Osteocyte (in vitro differentiated cells): Measurements from ENCODE around the gene DNAJC3. TPM values are rescaled to one million over a fixed set of nuclear protein-coding genes. Genes with fewer than 3 reads are reported as not detected.
"Not testable (repeated sequence)": the region's sequence is repeated elsewhere in the genome, so short reads cannot be mapped to it uniquely, and the experiment has no call there.

Experiments used
- DNase-seq: peaks from one replicate; pipeline ENCODE4 v3.0.0; 2021; ENCODE audit warnings: mixed read lengths; ENCODE audit not compliant: unreplicated experiment; ENCODE audit errors: extremely low spot score
- H3K27ac Mint-ChIP-seq: one replicate; pipeline ENCODE4 v1.8.0; 2021; ENCODE audit warnings: mild to moderate bottlenecking, mixed read lengths; ENCODE audit not compliant: unreplicated experiment
- H3K27me3 Mint-ChIP-seq: one replicate; pipeline ENCODE4 v1.8.0; 2021; ENCODE audit warnings: mixed read lengths; ENCODE audit not compliant: unreplicated experiment
- H3K36me3 Mint-ChIP-seq: one replicate; pipeline ENCODE4 v1.8.0; 2021; ENCODE audit warnings: mixed read lengths; ENCODE audit not compliant: unreplicated experiment
- H3K4me1 Mint-ChIP-seq: one replicate; pipeline ENCODE4 v1.8.0; 2021; ENCODE audit warnings: mixed read lengths; ENCODE audit not compliant: unreplicated experiment
- H3K4me3 Mint-ChIP-seq: one replicate; pipeline ENCODE4 v1.8.0; 2021; ENCODE audit warnings: mild to moderate bottlenecking, moderate library complexity, mixed read lengths; ENCODE audit not compliant: unreplicated experiment
- H3K9me3 Mint-ChIP-seq: one replicate; pipeline ENCODE4 v1.8.0; 2021; ENCODE audit warnings: mixed read lengths; ENCODE audit not compliant: unreplicated experiment
- CTCF ChIP-seq: fragments of 200-600 bp; sonication (generic); IDR thresholded peaks from 2 replicates; pipeline ENCODE4 v1.5.0; 2021; ENCODE audit warnings: antibody characterized with exemption, mild to moderate bottlenecking, moderate library complexity
- total RNA-seq: library from RNA; stranded (reverse); gene quantifications from 2 replicates; pipeline ENCODE4 v1.2.1, GENCODE V29; 2021

Gene DNAJC3
- total RNA-seq, 1 donor from 2014 or later, result 45.9 TPM

- Mint-ChIP-seq H3K27ac (no peak overlapping the region), H3K9me3 (no peaks in the 10 kb centered on the region), H3K4me1 (peaks cover 2% of the 10 kb centered on the region), H3K4me3 (no peak overlapping the region), H3K36me3 (peaks cover 25% of the 10 kb centered on the region), H3K27me3 (no peaks in the 10 kb centered on the region)
- no peak for DNase-seq
- TF ChIP-seq CTCF, result no peak
Observed at GRCh38 chr13:95724252-95724651, 47.3 kb downstream of the DNAJC3 start.

GRCh38 chr13:95726876-95727275 lies 49.9 kb downstream of the DNAJC3 start:
- TF ChIP-seq CTCF, result no peak
- DNase-seq, result no peak
- no peak overlapping the region for H3K4me3 Mint-ChIP-seq
- peaks cover 2% of the 10 kb centered on the region for H3K4me1 Mint-ChIP-seq
- H3K27ac Mint-ChIP-seq, result no peak overlapping the region
- peaks cover 45% of the 10 kb centered on the region for H3K36me3 Mint-ChIP-seq
- no peaks in the 10 kb centered on the region for H3K27me3 Mint-ChIP-seq
- H3K9me3 Mint-ChIP-seq, result peaks cover 14% of the 10 kb centered on the region

GRCh38 chr13:95728957-95729356 lies 52.0 kb downstream of the DNAJC3 start:
- Mint-ChIP-seq H3K27me3 (no peaks in the 10 kb centered on the region), H3K4me3 (no peak overlapping the region), H3K4me1 (peaks cover 2% of the 10 kb centered on the region), H3K27ac (no peak overlapping the region), H3K9me3 (peaks cover 31% of the 10 kb centered on the region), H3K36me3 (peaks cover 53% of the 10 kb centered on the region)
- no peak for TF ChIP-seq CTCF
- no peak for DNase-seq

- no peak overlapping the region for H3K27ac Mint-ChIP-seq
- peaks cover 38% of the 10 kb centered on the region for H3K9me3 Mint-ChIP-seq
- TF ChIP-seq CTCF, result no peak
- no peaks in the 10 kb centered on the region for H3K27me3 Mint-ChIP-seq
- peaks cover 42% of the 10 kb centered on the region for H3K36me3 Mint-ChIP-seq
- no peak overlapping the region for H3K4me3 Mint-ChIP-seq
- DNase-seq, result no peak
- no peaks in the 10 kb centered on the region for H3K4me1 Mint-ChIP-seq
Observed at GRCh38 chr13:95734124-95734523, 57.2 kb downstream of the DNAJC3 start.

GRCh38 chr13:95740071-95740978 lies 63.4 kb downstream of the DNAJC3 start:
- not testable (repeated sequence) for H3K9me3 Mint-ChIP-seq, DNase-seq, H3K27me3 Mint-ChIP-seq
- H3K36me3 Mint-ChIP-seq, result peaks cover 10% of the 10 kb centered on the region
- H3K4me3 Mint-ChIP-seq, result peak overlapping the region; percentile 31
- peak overlapping the region; percentile 50 for H3K27ac Mint-ChIP-seq
- H3K4me1 Mint-ChIP-seq, result peaks cover 13% of the 10 kb centered on the region
